NCI-H2029 (cell line): ENCODE results near the gene SLC4A4.

Experiments
- DNase-seq: peaks from one replicate; lab custom pipeline; 2025; lab: John Stamatoyannopoulos, UW

SLC4A4 gene

DNA sequence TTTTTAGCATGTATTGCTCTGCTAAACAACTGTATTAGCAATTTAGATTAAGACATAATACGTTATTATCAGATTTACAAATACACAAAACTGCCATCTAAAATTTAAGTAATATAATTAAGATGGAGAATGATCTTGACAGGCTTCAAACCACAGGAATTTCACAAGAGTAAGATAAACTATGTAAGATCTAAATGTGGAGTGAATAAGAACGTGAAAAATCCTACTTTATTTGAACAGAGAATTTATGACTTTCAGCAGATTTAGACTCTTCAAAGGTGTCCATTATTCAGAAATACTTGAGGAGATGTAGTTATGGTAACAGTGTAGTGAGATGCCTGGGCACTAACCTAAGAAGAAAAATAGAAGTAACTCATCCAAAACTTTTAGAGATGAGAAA, 73.2 kb downstream of the SLC4A4 start:
- no peak for DNase-seq

DNA sequence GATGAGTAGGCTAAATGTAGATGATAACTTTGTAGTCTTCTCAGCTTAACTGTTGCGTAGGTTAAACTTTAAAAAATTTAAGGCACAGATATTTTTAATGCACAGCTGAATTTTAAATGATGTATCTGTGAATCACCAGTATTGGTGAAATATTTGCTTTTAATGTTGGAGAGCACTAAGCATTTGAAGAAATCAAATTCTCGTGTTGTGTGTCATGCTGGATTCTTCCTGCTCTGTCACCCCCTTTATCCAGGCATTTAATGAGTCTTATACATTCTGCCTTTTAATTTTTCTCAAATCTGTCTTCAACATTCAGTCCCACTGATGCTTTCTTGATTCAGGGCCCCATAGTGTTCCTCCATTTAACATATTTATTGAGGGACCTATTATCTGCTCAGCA, 76.7 kb downstream of the SLC4A4 start:
- no peak for DNase-seq

DNA sequence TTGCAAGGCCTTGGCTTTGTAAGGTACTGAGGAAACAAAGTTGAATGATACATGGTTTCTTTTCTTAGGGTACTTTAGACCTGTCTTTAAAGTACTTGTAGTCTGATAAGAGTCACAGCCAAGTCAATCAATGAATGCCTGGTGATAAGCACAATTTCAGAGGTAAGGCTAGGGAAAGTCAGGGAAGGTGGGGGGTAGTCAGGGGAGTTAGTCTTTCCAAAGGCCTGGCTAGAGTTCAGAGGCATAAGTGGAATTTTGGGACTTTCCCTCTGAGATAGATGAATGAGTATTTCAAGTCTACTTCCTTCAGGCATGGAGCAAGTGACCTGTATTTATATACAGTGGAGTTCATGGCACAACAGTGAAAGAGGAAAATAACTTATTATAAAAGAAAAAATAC, 78.3 kb downstream of the SLC4A4 start:
- DNase-seq = no peak

DNA sequence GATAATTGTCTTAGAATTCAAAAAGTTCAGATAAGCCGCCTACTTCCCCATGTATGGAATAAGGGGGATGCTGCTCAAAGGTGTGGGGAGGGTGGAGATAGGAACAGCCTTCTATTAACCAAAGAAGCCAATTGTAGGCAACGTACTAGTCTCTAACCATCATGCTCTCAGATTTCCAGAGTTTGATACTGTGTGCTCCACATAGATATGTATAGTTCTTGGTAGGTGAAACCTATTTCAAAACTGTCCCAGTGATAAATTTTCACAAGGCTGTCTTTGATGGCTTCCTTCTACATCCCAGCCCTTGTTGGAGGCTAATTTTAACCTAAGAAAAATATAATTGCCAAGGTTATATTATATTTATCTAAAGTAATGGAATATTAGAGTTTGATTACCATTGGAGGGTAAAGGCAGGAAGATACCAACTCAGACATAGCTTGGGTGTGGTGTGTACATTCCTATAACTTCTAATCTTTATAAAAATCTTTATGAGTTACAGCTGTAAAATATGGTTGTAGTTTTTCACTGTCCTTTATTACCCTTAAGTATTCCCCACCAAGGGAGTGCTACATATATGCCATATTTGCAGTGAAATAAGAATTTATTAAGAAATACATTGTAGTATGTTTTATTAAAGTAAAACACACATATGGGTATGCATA, 87.7 kb downstream of the SLC4A4 start:
- DNase-seq = no peak

DNA sequence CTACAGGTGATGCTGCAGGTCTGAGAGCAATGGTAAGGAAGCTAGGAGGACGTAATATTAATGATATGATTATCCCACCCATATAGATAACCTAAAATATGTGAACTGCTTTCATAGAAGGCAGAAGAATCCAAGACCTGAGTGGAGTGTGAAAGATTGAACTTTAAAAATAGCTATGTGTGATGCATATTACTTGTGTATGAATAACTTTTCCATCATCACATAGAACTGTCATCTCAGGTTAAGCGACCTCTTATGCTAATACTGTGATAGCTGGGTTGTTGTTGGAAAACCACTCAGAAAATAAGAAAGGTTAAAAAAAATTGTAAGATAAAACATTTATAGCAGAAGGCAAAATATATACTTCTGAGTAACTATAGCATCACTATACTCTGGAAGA, 90.3 kb downstream of the SLC4A4 start:
- no peak for DNase-seq

DNA sequence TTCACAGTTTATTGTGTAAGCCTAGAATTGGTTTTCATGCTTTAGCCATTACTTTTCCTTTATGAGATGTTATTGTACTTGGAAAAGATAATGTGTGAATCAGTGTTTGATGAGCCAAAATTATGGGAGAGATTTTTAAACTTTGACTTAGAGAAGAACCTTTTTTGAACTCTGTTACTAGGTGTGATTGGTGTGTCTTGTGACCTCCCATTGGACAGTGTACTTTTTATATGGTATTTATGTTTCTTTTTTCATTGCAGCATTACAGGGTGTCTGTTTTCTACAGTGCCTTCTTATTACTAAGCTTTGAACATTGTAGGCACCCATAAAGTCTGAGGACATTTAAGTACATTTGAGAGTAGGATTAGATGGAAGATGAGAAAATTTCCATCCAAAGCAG, 91.1 kb downstream of the SLC4A4 start:
- no peak for DNase-seq

DNA sequence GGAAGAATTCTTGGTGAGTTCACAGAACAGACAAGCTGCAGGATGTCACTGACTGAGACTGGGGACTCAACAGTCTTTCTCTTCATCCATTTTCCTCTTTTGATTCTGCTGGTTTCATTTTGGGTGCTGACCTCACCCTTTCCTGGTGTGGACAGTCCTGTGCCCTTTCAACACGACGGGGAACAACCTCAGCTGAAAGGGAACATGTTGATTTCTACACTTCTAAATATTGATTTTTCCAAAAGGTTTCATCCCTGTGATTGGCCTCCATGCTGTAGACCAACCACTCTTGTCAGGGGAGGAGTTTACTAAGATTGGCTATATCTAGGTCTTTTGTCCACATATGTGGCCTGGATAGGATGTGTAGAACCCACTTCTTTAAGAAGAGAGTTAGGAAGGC, 91.8 kb downstream of the SLC4A4 start:
- DNase-seq = no peak

DNA sequence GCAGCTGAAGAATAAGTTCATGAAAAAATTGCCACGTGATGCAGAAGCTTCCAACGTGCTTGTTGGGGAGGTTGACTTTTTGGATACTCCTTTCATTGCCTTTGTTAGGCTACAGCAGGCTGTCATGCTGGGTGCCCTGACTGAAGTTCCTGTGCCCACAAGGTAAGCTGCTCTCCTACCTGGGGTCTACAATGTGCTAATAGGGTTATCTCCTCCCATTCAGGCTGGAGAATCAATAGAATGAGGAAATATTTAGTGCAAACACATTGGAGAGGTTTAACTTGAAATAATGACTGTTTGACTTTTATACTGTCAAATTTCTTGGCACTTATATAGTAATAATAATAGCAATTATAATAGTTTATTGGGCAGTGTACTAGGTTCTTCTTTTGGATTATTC, 101.8 kb downstream of the SLC4A4 start:
- DNase-seq = no peak

DNA sequence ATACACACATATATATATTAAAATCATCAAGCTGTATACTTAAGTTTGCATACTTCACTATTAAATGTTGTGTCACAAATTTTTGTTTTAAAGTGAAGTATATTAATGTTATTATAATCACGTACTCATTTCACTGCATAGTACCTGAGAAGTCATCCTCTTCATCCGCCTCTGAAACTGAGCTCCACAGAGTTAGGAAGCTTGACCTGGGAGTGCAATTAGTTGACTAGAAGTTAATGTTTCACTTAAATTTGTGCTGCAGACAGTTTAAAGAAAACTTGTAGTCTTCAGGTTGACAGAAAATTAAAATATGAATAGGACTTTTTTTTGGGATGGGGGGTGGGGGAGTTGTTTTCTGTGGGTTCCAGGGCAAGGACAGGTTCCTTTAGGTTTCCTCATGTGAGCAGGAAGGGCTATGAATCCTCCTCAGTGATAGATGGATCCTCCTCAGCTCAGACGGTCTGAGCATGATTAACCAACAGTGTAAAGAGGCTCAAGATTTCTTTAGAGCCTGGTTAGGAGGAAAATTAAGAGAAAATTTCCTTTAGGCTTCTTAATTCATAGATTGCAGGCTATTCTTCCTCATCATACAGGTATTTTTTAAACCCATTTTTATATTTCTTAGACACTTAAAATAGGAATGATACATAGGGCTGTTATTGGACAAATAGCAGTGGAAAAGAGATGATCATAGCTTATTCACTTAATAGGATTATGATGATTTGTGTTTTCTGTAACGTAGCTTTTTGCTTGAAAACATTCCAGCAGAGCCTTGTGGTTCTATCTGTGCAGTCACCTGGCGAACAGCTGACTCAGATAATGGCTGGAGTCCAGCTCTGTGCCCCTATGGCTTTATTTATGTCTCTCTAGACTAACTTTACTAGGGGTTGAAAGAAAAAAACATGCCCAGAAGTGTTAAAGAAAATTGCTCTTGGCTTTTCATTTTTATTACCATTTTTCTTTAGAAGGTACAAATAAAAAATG, 102.7 kb downstream of the SLC4A4 start:
- DNase-seq = no peak

DNA sequence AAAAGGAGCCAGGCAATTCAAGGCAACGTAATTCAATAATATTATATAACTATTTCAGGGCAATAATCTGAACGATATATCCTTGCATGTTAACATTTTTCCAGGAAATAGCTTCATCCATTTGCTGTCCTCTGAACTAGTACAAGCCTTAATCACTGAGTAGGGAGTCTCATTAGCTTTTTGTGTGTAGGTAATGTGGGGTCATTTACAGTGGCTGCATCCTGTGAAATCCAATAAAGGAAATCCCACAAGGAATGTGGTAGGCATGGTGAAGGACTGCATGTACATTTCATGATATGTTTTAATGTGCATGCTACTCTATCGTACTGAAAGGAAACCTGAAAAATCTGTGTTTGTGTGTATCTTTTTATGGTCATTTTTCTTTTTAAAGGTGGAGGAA, 103.5 kb downstream of the SLC4A4 start:
- DNase-seq = no peak

DNA sequence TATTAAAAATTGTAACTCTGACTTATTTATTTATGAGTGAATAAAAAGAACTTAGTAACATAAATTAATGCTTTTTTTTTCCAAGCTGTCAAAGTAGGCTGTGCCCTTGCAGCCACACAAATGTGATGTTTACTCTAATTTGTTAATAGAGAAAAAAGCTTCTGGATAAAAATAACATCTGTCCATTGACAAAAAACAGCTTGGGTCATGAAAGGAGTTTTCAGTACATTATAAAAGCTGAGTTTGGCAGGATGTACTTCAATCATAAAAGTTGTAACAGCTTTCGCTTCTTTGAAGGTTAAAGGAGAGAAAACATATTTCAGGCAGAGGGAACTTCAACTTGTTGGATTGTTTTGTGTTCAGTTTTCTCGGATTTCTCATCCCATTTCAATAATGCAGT, 105.6 kb downstream of the SLC4A4 start:
- no peak for DNase-seq

DNA sequence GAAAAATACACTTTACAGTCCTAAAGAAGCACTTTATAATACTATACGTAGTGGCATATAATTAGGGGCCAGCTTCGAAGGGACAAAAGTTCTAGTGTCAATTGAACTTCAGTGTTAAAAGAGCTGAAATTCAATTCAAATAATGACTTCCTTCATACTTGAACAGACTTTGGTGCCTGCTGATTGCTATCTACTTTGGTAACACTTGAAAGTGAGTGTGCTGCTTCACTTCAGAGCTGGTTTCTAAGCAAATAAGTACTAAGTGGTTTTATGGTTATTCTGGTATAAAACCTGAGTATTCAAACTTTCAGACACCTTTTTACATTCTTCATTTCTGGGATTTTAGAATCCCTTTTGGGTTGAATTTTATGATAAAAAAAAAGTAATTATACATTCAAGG, 107.0 kb downstream of the SLC4A4 start:
- no peak for DNase-seq

DNA sequence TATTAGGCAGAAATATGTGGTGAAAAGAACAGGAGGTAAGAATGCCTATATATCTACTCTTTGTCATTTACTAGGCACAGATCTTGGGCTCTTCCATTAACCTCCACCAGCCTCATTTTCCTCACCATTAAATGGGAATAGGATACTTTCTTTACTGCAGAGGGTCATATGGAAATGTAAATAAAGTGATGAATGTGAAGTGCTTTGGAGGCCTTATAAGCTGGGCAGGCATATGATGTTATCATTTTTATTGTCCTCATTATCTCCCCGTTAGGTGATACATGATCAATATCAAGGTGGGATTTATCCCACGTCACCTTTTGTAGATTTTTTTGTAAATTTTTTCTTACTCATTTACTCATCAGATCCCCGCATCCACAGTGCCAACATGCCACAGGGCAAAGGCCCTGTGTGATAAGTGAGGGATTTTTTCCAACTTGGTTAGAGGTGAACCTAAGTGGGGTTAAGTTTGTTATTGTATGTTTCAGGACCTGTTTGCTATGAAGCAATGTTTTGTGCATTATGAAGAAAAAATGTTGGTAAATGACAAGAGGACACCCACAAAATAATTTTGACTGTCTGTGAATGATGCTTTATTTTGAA, 107.8 kb downstream of the SLC4A4 start:
- DNase-seq = no peak

DNA sequence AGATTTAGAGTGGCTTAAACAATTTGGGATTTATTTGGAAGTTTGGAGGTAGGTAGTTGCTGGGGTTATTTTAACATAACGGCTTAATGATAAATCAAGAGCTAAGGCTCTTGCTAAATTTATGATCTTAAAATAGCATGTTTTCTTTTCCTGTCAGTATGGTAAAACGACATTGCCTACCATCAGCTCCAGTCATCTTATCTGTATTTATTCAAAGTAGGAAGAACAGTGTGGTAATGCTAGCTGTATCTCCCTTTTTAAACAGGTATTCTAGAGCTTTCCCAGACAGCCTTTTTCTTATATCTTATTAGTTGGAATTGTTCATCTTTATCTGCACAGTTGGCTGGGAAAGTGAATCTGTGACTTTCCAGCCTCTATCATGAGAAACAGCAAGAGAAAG, 110.2 kb downstream of the SLC4A4 start:
- no peak for DNase-seq

DNA sequence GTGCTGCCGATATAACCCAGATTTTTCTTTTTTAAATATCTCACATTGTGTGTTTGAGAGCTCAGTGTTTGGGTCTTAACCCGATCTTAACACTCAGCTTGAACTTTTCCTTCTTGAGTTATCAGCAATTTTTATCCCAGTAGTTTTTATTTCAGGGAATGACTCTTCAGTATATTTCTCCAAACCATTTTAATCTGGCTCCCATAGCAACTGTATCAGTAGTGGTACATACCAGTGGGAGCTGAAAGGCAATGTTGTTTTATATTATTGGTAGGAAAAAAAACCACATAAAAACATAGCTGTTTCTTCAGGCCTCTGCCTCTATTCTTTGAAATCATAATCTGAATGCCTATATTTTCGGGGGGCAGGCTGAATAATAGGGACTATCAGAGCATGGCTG, 111.1 kb downstream of the SLC4A4 start:
- no peak for DNase-seq

DNA sequence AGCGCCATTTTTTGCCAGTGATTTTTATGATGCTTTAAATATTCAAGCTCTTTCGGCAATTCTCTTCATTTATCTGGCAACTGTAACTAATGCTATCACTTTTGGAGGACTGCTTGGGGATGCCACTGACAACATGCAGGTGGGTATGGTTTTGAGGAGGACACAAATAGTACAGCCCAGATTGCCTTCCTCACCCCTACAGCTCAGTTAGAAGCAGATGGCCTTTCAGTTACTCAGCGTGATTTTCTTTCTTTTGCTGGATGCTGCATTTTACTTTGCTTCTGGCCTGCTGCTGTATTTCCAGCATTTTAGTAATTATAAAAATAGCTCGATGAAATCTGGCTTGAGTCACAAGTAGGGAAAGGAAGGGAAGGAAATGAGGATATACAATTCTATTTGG, 114.7 kb downstream of the SLC4A4 start:
- no peak for DNase-seq

DNA sequence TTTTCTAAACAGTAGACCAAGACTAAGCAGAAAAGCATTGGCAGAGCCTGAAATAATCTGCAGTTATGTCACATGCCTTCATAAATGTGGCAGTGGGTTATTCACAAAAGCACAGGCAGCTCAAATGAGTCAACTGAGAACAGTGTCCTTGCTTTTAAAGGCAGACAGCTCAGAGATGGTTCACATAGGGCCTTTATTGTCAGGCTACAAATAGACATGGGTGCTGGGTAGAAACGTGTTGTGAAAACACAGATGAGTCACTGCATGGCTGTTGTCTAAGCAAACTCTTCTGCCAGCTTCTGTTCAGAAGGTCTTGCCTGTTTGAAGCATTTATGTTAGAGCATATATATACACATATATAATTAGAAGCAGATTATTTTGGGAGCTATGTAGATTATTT, 118.0 kb downstream of the SLC4A4 start:
- no peak for DNase-seq

DNA sequence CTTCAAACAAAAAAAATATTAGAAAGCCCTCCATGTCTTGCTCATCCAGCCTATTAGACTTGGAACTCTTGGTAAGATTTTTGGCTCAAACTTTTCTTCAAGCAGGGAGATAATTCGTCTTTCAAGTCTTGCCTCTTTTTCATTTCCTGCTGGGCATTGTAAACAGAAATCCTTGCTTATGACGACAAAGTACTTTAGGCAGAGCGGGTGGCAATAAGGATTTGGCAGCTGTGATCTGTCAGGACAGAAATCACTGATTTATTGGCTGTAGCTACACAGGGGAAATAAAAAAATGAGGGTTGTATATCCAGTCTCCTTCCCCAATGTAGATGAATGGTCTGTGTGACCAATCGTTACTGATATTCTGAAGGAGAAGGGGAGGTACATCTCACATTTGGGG, 121.6 kb downstream of the SLC4A4 start:
- no peak for DNase-seq

DNA sequence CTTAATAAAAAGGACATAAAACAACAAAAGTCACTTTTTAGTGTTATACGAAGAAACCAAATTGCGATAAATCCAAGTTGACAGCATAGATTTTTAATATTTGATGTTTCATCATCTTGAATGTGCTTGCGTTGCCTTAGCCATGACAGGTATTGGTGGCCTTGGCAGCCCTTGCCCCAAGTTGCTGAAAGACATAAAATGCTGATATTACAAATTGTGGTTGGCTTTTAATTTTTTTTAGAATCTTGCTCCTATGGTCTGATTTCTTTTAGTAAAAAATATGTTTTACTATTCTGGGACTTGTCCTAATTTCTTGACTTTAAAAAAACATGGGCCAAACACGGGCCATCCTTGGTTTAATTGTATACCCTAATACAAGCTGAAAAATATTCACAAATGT, 122.6 kb downstream of the SLC4A4 start:
- DNase-seq = no peak

DNA sequence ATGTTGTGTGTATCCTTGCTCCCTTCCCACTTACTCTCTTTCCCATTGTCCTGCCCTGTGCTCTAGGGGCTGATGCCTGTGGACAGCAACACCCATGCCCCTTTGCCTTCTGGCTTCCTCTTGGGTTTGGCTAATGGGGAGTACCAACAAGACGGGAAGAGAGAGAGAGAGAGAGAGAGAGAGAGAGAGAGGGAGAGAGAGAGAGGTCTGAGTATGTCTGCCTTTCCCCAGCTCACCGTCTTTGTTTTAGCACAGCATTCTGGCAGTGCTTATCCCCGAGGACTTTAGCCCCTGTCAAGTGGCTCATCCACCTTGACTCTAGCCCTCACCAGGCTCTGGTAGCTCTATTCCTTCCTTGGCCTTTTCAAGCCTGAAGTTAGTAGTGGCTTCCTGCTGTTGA, 128.0 kb downstream of the SLC4A4 start:
- DNase-seq = no peak

DNA sequence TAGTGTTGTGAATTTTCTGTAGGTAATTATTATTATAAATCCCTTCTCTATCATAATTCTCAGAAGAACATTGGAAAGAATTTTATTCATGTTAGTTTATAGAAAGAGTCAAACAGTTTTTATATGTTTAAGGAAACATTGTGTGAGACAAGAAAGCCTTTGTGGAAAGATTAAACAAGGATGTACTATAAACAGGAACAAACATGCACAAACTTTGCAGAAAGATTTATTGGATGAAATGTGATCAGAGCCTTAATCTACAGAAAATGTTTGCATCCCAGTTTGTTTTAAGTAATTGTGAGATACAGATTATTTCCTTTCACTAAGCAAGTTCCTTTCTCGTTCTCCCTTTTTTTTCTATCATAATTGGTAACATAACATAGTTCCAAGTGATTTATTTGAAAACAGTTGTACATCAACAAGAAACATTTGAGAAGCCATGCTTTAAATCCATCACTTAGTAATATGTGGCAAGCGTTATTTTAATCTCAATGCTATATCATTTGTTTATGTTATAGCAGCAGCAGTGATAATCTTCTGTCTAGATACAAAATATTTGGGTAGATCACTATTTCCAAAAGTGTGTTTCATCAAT, 129.4 kb downstream of the SLC4A4 start:
- DNase-seq = no peak

DNA sequence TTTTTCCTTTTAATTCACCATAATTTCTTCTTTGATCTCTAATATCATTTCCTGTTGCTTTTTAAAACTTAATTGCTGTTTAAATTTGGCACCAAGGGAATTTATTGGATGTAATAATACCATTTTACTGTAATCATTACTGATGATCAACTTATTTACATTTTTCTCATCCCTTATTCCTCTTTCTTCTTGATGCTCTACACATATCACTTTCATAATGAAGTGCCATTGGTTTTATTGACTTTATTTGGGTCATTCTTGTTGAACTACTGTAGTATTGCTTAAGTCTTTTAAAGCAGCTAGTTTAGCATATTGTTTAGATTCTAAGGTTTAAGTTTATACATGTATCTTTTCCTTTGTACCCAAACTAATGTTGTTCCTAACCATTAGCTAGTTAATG, 130.7 kb downstream of the SLC4A4 start:
- DNase-seq = no peak

DNA sequence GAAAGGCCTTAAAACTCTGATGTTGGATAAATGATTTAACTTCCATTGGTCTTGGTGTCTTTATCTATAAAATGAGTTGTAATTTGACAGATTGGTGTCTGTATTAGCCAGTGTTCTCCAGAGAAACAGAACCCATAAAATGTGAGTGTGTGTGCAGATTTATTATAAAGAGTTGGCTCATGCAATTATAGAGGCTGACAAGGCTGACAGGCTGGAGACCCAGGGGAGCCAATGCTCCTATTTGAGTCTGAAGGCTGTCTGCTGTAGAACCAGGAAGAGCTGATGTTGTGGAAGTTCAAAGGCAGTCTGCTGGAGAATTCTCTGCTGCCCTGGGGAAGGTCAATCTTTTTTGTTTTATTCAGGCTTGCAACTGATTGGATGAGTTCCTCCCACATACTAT, 131.7 kb downstream of the SLC4A4 start:
- no peak for DNase-seq
